ENCODE measurements around the gene C5orf22.
"Not testable (repeated sequence)": the region's sequence is repeated elsewhere in the genome, so short reads cannot be mapped to it uniquely, and the experiment has no call there.

C5orf22 gene

DNA sequence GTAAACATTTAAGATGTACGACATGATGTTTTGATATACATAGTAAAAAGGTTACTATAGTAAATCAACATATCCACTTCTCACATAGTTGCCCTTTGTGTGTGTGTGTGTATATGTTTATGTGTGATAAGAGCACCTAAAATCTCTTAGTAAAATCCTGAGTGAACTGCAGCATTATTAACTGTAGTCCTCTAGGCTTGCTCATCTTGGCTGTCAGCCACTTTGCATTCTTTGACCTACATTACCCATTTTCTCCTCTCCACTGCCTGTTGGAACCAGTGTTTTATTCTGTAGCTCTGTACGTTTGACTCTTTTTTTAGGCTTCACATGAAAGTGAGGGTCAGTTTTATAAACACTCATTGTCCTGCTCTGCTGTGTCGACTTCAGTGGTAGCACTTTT, 24.4 kb downstream of the C5orf22 start:
- DNase-seq = no peak

- DNase-seq = no peak
Measured at GRCh38 chr5:31559942-31560341, 27.8 kb downstream of the C5orf22 start.

DNA sequence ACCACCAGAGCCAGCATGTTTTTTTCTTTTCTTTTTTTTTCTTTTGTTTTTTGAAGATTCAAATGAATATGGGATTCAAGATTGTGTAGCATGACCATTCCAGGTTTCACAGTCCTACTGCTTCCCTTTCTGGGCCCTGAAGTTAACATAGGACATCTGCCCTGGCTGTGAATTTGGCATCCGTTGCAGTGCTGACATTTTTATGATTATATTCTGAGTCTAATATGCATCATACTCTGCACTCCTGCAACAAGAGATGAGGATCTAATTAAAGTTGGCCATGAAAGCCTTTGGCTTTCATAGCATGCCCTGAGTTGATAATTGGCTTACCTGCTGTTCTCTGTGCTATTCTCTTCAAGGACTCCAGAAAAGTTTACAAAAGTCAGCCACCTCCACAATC, 29.8 kb downstream of the C5orf22 start:
- DNase-seq = no peak

DNA sequence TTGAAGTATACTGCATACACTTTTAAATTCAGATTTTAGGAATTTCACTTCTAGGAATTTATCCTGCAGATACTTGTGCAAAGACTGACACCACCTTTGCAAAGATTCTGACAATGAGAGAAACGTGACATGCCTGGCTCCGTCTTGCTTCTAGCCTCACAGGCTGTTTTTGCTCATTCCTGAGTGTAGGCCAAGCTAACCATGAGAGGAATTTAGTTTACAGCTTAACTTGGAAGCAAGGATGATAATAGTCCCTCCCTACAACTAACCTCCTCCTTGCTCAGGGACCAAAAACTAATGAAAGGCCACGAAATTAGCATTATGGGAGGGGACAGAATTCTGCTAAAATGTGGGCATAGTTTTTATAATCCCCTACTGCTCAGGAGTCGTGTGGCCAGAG, 31.1 kb downstream of the C5orf22 start:
- DNase-seq = no peak

DNA sequence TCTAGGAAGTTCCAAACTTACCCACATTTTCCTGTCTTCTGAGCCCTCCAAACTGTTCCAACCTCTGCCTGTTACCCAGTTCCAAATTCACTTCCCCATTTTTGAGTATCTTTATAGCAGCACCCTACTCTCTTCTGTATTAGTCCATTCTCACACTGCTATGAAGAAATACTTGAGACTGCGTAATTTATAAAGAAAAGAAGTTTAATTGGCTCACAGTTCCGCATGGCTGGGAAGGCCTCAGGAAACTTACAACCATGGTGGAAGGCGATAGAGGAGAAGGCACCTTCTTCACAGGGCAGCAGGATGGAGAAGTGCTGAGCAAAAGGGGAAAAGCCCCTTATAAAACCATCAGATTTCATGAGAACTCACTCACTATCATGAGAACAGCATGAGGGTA, 34.3 kb downstream of the C5orf22 start:
- not testable (repeated sequence) for DNase-seq

DNA sequence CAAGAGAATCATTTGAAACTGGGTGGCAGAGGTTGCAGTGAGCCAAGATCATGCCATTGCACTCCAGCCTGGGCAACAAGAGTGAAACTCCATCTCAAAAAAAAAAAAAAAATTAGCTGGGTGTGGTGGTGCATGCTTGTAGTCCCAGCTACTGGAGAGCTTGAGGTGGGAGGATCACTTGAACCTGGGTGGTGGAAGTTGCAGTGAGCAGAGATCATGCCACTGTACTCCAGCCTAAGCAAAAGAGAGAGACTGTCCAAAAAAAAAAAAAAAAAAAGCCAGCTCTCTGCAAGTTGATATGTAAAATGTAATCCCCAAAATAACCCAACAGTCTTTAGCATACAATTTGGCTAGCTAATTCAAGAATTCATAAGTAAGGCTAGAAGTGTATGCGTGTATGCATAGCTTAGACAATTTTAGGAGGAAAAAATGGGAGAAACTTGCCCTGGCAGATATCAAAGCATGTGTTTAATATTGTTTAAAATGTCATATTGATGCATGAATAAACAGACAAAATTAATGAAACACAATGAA, 36.3 kb downstream of the C5orf22 start:
- no peak for DNase-seq

- no peak for DNase-seq
Measured at GRCh38 chr5:31569068-31569467, 37.0 kb downstream of the C5orf22 start.

DNA sequence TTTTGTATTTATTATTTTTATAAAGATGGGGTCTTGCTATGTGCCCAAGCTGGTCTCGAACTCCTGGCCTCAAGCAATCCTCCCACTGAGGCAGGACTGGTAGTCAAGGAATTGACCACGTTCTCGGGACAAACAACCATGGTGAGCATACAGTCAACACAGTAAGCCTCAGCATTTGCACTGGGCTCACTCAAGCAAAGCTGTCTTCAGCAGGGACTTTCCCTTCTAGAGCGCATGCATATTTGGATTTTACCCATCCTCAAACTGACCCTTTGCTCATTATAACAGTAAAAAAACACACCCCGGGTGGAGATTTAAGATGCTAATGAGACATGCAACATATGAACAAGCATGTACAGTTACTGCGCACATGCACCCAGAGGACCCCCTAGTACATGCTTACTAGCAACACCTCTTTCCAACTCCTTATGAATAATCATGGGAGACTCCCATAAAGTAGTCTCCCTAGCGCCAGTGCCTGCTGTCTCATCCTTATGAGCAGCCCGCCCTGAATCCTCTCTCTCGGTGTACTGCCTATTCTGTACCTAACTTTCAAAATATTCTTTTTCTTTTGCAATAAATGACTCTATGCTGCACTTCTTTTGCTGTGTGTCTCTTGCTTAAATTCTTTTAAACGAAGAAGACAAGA, 41.5 kb downstream of the C5orf22 start:
- DNase-seq = no peak

GRCh38 chr5:31574772-31575171, 42.7 kb downstream of the C5orf22 start:
- no peak for DNase-seq

DNA sequence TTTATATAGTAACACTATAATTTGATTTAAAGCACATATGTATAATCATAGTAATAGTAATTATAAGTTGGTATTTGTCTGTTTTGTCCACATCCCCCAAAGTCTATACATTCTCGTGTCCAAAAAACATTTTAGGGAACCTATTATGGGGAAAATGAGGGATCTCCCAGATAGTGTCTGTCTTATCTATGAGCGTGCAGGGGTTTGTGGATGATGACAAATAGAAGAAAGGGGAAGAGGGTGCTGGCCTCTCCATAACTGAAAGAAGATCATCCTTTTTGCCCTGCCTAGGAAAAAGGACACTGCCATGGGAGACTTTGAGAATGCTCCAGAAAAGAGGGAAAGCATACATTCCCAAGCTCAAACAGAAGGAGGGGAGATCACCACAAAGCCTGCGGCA, 45.3 kb downstream of the C5orf22 start:
- no peak for DNase-seq

GRCh38 chr5:31579558-31579957, 47.5 kb downstream of the C5orf22 start:
- no peak for DNase-seq

DNA sequence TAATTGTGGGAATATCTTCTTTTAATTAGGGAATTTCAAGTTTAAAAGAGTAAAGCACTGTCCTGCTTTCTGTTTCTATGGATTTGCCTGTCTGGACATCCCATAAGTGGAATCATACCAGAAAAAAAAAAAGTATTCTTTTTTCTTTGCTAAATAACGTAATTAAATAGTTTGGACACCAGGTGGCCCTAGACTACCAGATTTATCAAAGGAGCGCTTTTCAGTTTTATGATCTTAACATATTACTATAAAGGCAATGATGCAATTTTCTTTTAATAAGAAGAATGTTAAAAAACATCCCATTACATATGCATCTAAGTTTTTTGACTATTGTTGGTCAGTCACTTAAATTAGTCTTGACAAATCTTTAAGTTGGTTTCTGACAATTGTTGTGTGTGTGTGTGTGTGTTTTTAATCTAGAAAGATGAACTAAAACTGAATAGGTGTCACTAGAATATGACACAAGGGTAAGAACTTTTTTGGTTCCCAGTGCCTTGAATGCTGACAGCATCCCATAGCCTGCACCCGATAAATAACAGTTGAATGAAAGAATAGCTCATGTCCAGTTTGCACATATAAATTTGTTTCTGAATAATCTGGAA, 49.5 kb downstream of the C5orf22 start:
- DNase-seq = peak; percentile 6

DNA sequence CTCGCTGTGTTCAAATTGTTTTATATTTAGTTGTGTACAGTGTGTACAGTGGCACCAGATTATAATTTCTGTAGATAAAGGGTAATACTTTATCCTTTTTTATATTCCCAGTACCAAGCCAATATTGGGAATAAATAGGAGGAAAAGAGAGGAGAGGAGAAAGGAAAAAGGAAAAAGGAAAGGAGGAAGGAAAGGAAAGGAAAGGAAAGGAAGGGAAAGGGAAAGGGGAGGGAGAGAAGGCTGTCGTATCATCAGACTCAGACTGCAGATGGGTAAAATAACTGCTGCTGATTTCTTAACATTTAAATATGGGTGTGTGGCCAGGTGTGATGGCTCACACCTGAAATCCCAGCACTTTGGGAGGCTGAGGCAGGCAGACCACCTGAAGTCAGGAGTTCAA, 51.0 kb downstream of the C5orf22 start:
- no peak for DNase-seq

- DNase-seq = no peak
Measured at GRCh38 chr5:31585166-31585894, 53.2 kb downstream of the C5orf22 start.

GRCh38 chr5:31585895-31586270, 53.8 kb downstream of the C5orf22 start:
- DNase-seq = no peak

DNA sequence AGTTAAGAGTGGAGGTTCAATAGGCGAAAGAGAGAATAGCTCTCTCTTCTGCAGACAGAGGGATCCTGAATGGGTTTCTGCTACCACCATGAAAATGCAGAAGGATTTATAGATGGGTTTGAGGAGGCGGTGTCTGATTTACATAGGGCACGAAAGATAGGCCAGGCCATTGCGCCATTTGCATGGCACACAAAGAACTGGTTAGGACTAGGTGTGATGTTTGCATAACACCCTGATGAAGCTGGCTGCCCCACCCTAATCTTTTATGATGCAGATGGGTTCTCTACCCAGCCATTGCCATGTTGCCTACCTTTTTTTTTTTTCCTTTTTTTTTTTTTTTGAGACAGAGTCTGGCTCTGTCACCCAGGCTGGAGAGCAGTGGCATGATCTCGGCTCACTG, 55.4 kb downstream of the C5orf22 start:
- no peak for DNase-seq

- DNase-seq = no peak
Measured at GRCh38 chr5:31593665-31594064, 61.6 kb downstream of the C5orf22 start.

- no peak for DNase-seq
Measured at GRCh38 chr5:31596354-31596753, 64.3 kb downstream of the C5orf22 start.

DNA sequence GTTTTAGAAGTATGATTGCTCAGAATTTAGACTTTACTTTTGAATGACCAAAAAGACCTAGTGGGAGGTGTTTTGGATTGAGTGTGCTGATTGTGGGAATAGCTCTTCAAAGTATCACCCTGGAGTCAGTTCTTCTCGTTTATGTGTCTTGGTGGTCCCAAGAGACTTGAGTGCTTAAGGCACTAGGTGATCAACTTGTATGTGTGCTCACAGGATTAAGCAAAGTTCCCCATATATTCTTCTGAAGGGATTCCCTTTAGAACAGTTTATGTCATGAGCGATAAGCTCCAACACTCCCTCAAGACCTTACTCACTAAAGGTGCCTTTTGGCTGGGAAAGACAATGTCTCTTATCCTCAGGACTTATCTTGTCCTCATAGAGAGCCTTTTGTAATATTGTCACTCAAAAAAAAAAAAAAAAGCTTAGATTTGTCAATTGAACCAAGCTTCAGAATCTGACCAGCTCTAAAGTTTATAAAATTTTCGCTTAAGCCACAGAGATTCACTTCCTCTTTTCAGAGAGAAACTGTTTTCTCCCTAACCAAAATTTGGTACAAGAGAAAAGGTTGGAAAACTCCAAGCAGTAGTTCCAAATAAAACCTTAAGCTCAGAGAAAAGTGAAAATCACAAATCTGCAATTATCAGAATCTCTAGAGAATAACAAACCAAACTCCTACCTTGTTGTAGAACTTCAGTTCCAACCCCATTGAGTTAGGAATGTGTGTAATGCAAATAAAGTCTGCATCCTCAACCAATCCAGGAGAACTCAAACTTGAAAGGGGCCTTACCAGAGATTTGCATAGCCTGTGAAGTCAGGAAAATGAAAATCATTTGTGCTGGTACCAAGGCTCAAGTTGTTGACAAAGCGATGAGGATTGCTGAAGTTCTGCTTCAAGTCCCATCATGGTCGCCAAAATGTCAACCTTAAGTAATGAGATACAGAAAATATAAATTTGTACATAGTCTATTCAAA, 66.8 kb downstream of the C5orf22 start:
- no peak for DNase-seq

GRCh38 chr5:31602305-31602704, 70.2 kb downstream of the C5orf22 start:
- not testable (repeated sequence) for DNase-seq

- DNase-seq = no peak
Measured at GRCh38 chr5:31604240-31604639, 72.1 kb downstream of the C5orf22 start.

- no peak for DNase-seq
Measured at GRCh38 chr5:31604644-31605043, 72.5 kb downstream of the C5orf22 start.
